Upper lobe of left lung (tissue), 6 donors: ENCODE measurements around the gene THAP4. TPM values are rescaled to one million over a fixed set of nuclear protein-coding genes. Genes with fewer than 3 reads are reported as not detected.

Experiments used
- ATAC-seq, 2 donors: fragments of 200-7000 bp; cut with Tn5 transposase; one replicate each; pipeline ENCODE4 v1.9.1; 2022; ENCODE audit warnings: mild to moderate bottlenecking in 2 of 2, moderate library complexity in 2 of 2; ENCODE audit not compliant: low FRiP score in 2 of 2
- DNase-seq, 2 donors: peaks; one replicate each; pipeline ENCODE4 v3.0.0-alpha.2; 2019 to 2020
- H3K27ac ChIP-seq, 4 donors: fragments of 200-600 bp; sonication (generic); one replicate each; pipeline ENCODE4 v1.5.1; 2016 to 2019
- H3K27me3 ChIP-seq, 4 donors: fragments of 200-600 bp; sonication (generic); one replicate each; pipeline ENCODE4 v1.5.1; 2017 to 2019
- H3K36me3 ChIP-seq, 4 donors: fragments of 200-600 bp; sonication (generic); one replicate each; pipeline ENCODE4 v1.5.1; 2016 to 2019
- H3K4me1 ChIP-seq, 4 donors: fragments of 200-600 bp; sonication (generic); one replicate each; pipeline ENCODE4 v1.5.1; 2018 to 2019
- H3K4me3 ChIP-seq, 4 donors: fragments of 200-600 bp; sonication (generic); one replicate each; pipeline ENCODE4 v1.5.1; 2017 to 2019; ENCODE audit warnings: mild to moderate bottlenecking in 2 of 4, moderate library complexity in 1 of 4
- H3K9me3 ChIP-seq, 4 donors: fragments of 200-600 bp; sonication (generic); one replicate each; pipeline ENCODE4 v1.5.1; 2018 to 2019
- CTCF ChIP-seq, 6 experiments: fragments of 450-650 bp in 4 of 6; fragments of 200-600 bp in 2 of 6; sonication (generic) in 2 of 6; IDR thresholded peaks; one replicate each; pipeline ENCODE4 v1.5.1; 2016 to 2019; ENCODE audit warnings: antibody characterized with exemption in 6 of 6
- EP300 ChIP-seq, 4 donors: sonication (generic); formaldehyde crosslinking; IDR thresholded peaks; one replicate each; pipeline ENCODE4 v1.5.1; 2017; ENCODE audit warnings: antibody characterized with exemption in 4 of 4, control low read depth in 2 of 4
- POLR2A ChIP-seq, 4 donors: fragments of 450-650 bp; IDR thresholded peaks; one replicate each; pipeline ENCODE4 v1.5.1; 2016 to 2017; ENCODE audit warnings: antibody characterized with exemption in 4 of 4, mild to moderate bottlenecking in 2 of 4
- POLR2AphosphoS5 ChIP-seq, 2 donors: sonication (generic); formaldehyde crosslinking; IDR thresholded peaks; one replicate each; pipeline ENCODE4 v1.5.1; 2017; ENCODE audit warnings: antibody characterized with exemption in 2 of 2
- whole genome bisulfite sequencing, 2 donors: methylation state at CpG; one replicate each; pipeline ENCODE4 v1.1.5; 2017 to 2018; 5-methylcytosine and 5-hydroxymethylcytosine counted together
- total RNA-seq, 6 donors: library from RNA; depleted of rRNA in 4 of 6; stranded (reverse); fragments of >200 nt in 4 of 6; gene quantifications; one replicate each; pipeline versions ENCODE4 v1.1.0 to v1.2.1, GENCODE V29; 2016 to 2021
- donor health status: DM: no; HTN: no; CAD: no; lungs with moderate emphysema.
- donor health status: DM: no; HTN: yes; CAD: no; lungs with severe emphysema.

THAP4 gene
- total RNA-seq, 6 donors from 2014 or later = 36.6 to 85.9 (median 48.1) TPM

- H3K36me3 ChIP-seq = peaks cover 5 to 43% (median 29%) of the 10 kb centered on the region in 4 donors
Measured at GRCh38 chr2:241582806-241583205, 54.2 kb downstream of the THAP4 start.

DNA sequence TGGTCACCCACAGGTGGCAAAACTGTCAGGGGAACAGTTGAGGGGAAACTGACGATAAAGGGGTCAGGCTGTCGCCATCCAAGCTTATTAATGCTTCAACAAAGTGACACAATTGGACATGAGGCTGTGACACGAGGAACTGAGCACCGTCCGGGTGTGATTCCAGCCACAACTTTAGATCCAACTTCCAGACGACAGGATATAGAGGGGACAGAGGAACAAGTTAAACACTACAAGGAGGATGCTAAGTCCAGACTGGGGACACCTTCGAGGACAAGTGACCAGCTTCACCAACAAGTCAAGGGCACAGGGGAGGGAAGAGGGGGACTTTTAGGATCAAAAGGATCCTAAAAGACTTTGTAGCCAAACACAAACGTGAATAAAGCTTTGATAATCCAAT lies 54.6 kb downstream of the THAP4 start:
- Histone ChIP-seq H3K36me3 (peaks cover 5 to 43% (median 29%) of the 10 kb centered on the region in 4 donors), H3K27me3 (no peaks in the 10 kb centered on the region), H3K27ac (no peak overlapping the region), H3K4me3 (no peak overlapping the region), H3K9me3 (peaks cover 12 to 19% (median 13%) of the 10 kb centered on the region in 4 donors), H3K4me1 (no peaks in the 10 kb centered on the region)
- TF ChIP-seq EP300 (IDR thresholded peaks at IDR 0.05) (no peak), POLR2AphosphoS5 (IDR thresholded peaks at IDR 0.05) (no peak), CTCF (IDR thresholded peaks at IDR 0.05) (no peak), POLR2A (IDR thresholded peaks at IDR 0.05) (no peak)
- no peak for DNase-seq
- 94 to 96% methylated on average over 8 of the region's 8 CpGs for WGBS, 2 donors
- no peak for ATAC-seq

More at GRCh38 chr2:241582806-241583205, 54.2 kb downstream of the THAP4 start:
- Histone ChIP-seq H3K4me3 (no peak overlapping the region), H3K4me1 (no peaks in the 10 kb centered on the region), H3K27me3 (no peaks in the 10 kb centered on the region), H3K27ac (no peak overlapping the region), H3K9me3 (peaks cover 12 to 23% (median 16%) of the 10 kb centered on the region in 4 donors)
- ATAC-seq (no peak), DNase-seq (no peak)
- TF ChIP-seq POLR2A (IDR thresholded peaks at IDR 0.05) = no peak
- no peak for TF ChIP-seq EP300 (IDR thresholded peaks at IDR 0.05)
- no peak for TF ChIP-seq POLR2AphosphoS5 (IDR thresholded peaks at IDR 0.05)
- no peak for TF ChIP-seq CTCF (IDR thresholded peaks at IDR 0.05)
- 94 to 100% methylated on average over 4 of the region's 4 CpGs for WGBS, 2 donors

- H3K36me3 ChIP-seq = peaks cover 2 to 34% (median 23%) of the 10 kb centered on the region in 4 donors
- ATAC-seq (no peak), DNase-seq (no peak)
- no peaks in the 10 kb centered on the region for H3K27me3 ChIP-seq
- H3K4me3 ChIP-seq = no peak overlapping the region
- 92 to 94% methylated on average over 7 of the region's 7 CpGs for WGBS, 2 donors
- H3K27ac ChIP-seq = no peak overlapping the region
- no peaks in the 10 kb centered on the region for H3K4me1 ChIP-seq
- TF ChIP-seq CTCF (IDR thresholded peaks at IDR 0.05) (no peak), EP300 (IDR thresholded peaks at IDR 0.05) (no peak), POLR2AphosphoS5 (IDR thresholded peaks at IDR 0.05) (no peak), POLR2A (IDR thresholded peaks at IDR 0.05) (no peak)
- no peaks in the 10 kb centered on the region for H3K9me3 ChIP-seq
Measured at GRCh38 chr2:241579281-241579680, 57.7 kb downstream of the THAP4 start.

GRCh38 chr2:241577413-241578122 lies 59.4 kb downstream of the THAP4 start:
- no peak overlapping the region for H3K27ac ChIP-seq
- no peaks in the 10 kb centered on the region for H3K9me3 ChIP-seq
- TF ChIP-seq POLR2AphosphoS5 (IDR thresholded peaks at IDR 0.05) (no peak), CTCF (IDR thresholded peaks at IDR 0.05) (no peak)

DNA sequence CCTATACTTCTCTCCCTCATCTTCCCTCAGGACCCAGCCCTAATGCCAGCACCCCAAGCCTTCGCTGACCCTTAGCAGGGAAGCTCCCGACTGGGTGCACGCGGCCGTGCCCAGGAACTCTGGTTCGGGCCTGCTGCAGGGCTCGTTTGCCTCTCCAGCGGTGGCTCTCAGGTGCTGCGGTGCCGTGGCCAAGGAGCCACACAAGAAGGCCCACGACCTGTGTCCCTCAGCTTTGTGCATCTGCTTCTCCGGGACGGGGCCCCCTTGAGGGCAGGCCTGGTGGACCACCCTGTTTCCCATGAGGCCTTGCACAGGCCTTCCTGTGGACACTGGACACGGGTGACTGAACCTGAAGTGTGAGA lies 60.7 kb downstream of the THAP4 start:
- no peaks in the 10 kb centered on the region for H3K4me1 ChIP-seq
- no peak overlapping the region for H3K27ac ChIP-seq
- no peak overlapping the region for H3K4me3 ChIP-seq
- no peaks in the 10 kb centered on the region for H3K27me3 ChIP-seq
- H3K9me3 ChIP-seq = no peaks in the 10 kb centered on the region
- peaks cover 3 to 31% (median 19%) of the 10 kb centered on the region in 4 donors for H3K36me3 ChIP-seq
- DNase-seq (peak in 1 of 2 donors; percentile 77), ATAC-seq (no peak)
- 90 to 91% methylated on average over 13 to 14 of the region's 14 CpGs for WGBS, 2 donors
- TF ChIP-seq POLR2A (IDR thresholded peaks at IDR 0.05) (no peak), POLR2AphosphoS5 (IDR thresholded peaks at IDR 0.05) (no peak), EP300 (IDR thresholded peaks at IDR 0.05) (no peak), CTCF (IDR thresholded peaks at IDR 0.05) (no peak)

More at GRCh38 chr2:241577413-241578122, 59.4 kb downstream of the THAP4 start:
- DNase-seq (no peak), ATAC-seq (no peak)
- H3K4me3 ChIP-seq = no peak overlapping the region
- peaks cover 3 to 31% (median 16%) of the 10 kb centered on the region in 4 donors for H3K36me3 ChIP-seq
- WGBS, 2 donors = 62 to 66% methylated on average over 9 of the region's 9 CpGs
- no peaks in the 10 kb centered on the region for H3K27me3 ChIP-seq
- H3K4me1 ChIP-seq = no peaks in the 10 kb centered on the region
